Measurements from ENCODE around the gene STEEP1. TPM values are rescaled to one million over a fixed set of nuclear protein-coding genes. Genes with fewer than 3 reads are reported as not detected.

STEEP1 gene
- total and polyA plus RNA-seq, 10 of the 15 experiments (the other 5 are each of a cell fraction or from before 2014, with no cell fraction given), result 15.1 to 53.8 (median 26.0) TPM

GRCh38 chrX:119565107-119565663 lies at the start of gene STEEP1 (continued):
- 0 out of 4 replicates have a peak, but pooled peaks of 1 of the 2 experiments have one; percentile 11 for TF ChIP-seq EP300 (IDR thresholded peaks at IDR 0.05; ENCODE audit: borderline replicate concordance in 1 of 2, control insufficient read depth in 1 of 2, low read depth in 2 of 2, low read length in 2 of 2)
- TF ChIP-seq, protein P1, sequence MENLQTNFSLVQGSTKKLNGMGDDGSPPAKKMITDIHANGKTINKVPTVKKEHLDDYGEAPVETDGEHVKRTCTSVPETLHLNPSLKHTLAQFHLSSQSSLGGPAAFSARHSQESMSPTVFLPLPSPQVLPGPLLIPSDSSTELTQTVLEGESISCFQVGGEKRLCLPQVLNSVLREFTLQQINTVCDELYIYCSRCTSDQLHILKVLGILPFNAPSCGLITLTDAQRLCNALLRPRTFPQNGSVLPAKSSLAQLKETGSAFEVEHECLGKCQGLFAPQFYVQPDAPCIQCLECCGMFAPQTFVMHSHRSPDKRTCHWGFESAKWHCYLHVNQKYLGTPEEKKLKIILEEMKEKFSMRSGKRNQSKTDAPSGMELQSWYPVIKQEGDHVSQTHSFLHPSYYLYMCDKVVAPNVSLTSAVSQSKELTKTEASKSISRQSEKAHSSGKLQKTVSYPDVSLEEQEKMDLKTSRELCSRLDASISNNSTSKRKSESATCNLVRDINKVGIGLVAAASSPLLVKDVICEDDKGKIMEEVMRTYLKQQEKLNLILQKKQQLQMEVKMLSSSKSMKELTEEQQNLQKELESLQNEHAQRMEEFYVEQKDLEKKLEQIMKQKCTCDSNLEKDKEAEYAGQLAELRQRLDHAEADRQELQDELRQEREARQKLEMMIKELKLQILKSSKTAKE (IDR thresholded peaks at IDR 0.05; ENCODE audit: low read depth, poor library complexity, severe bottlenecking), result peak; percentile 63
- TF ChIP-seq, protein P2, sequence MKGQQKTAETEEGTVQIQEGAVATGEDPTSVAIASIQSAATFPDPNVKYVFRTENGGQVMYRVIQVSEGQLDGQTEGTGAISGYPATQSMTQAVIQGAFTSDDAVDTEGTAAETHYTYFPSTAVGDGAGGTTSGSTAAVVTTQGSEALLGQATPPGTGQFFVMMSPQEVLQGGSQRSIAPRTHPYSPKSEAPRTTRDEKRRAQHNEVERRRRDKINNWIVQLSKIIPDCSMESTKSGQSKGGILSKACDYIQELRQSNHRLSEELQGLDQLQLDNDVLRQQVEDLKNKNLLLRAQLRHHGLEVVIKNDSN (IDR thresholded peaks at IDR 0.05; ENCODE audit: borderline replicate concordance, extremely low read length, insufficient read depth, low read depth, low read length), result peak; percentile 77

DNA sequence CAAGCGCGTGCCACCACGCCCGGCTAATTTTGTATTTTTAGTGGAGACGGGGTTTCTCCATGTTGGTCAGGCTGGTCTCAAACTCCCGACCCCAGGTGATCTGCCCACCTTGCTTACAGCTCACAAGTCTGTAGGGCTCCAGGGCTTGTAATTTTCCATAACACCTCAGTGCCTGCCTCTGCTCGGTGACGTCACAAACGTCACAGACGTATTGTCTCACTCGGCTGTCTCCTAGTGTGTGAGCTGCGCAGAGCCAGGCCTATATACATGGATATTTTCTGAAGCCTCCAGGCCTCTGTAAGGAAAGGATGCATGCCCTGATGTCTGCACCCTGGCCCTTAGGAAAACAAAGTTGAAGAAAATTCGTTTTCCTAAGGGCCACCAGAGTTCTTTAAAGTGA lies 49.6 kb upstream of the STEEP1 start:
- H3K4me3 ChIP-seq, result no peak overlapping the region
- no peak overlapping the region for H3K27ac ChIP-seq (ENCODE audit: control insufficient read depth, insufficient read depth)
- ChIA-PET CTCF (interaction anchor here (1.5 to 4.9 kb wide), 3 partner anchors 8 to 113 kb away, joined by 4 to 56 read pairs (median 9); partner anchors contain the start of gene NKRF), SMC1A (ENCODE audit: uncharacterized antibody, unreplicated experiment) (interaction anchor here (1.5 to 1.8 kb wide), 2 partner anchors 10 to 23 kb away, joined by 6 to 7 read pairs; no protein-coding TSS in a partner anchor), RAD21 (ENCODE audit: unreplicated experiment) (interaction anchor here (0.9 kb wide), 2 partner anchors 112 to 139 kb away, joined by 3 read pairs; no protein-coding TSS in a partner anchor), POLR2A (no interaction called here)
- BruUV-seq (replicated peaks), result no TSS peak
- no peaks in the 10 kb centered on the region for H3K36me3 ChIP-seq (ENCODE audit: control insufficient read depth in 2 of 2, insufficient read depth in 2 of 2, low read length in 1 of 2)
- no peak for FAIRE-seq
- no peaks in the 10 kb centered on the region for H3K79me2 ChIP-seq (ENCODE audit: control insufficient read depth, insufficient read depth, low read length)
- 82% methylated on average over 13 of the region's 13 CpGs for WGBS (ENCODE audit: insufficient coverage, insufficient replicate concordance, low lambda C conversion rate, missing lambda C conversion rate)
- peaks cover 25% of the 10 kb centered on the region for H3K4me1 ChIP-seq (ENCODE audit: control insufficient read depth, insufficient read depth, low read length)
- H3K27me3 ChIP-seq (replicated peaks in 1 of 2; ENCODE audit: control insufficient read depth in 2 of 2, insufficient read depth in 2 of 2, low read length in 1 of 2), result no peaks in the 10 kb centered on the region
- no peak for DNase-seq (ENCODE audit: low read depth, low spot score)
- no peaks in the 10 kb centered on the region for H4K20me1 ChIP-seq (ENCODE audit: control insufficient read depth, insufficient read depth)
- H3K9ac ChIP-seq (ENCODE audit: control insufficient read depth, insufficient read depth, low read length), result no peak overlapping the region
- ATAC-seq, result no peak
- no peaks in the 10 kb centered on the region for H3K9me3 ChIP-seq (replicated peaks; ENCODE audit: control insufficient read depth, insufficient read depth, low read length)
- in situ Hi-C loops (cut with MboI), result no loop called here
- H2AFZ ChIP-seq (ENCODE audit: control insufficient read depth, low read depth, low read length), result no peak overlapping the region
- intact Hi-C loops (cut with micrococcal nuclease; ENCODE audit: unreplicated experiment), result loop anchor here (5.0 kb wide), 1 partner anchor 73 kb away; no protein-coding TSS in a partner anchor
- H3K4me2 ChIP-seq (ENCODE audit: control insufficient read depth, insufficient read depth), result no peak overlapping the region
- TF ChIP-seq EED (IDR thresholded peaks at IDR 0.05; ENCODE audit: low read depth) (no peak), MYC (IDR thresholded peaks at IDR 0.05; ENCODE audit: insufficient read depth, insufficient read length, insufficient replicate concordance, low read length, severe bottlenecking) (no peak), NFIC (IDR thresholded peaks at IDR 0.05; ENCODE audit: low read depth, low read length) (no peak), YBX1 (IDR thresholded peaks at IDR 0.05) (no peak), ZBTB4 (CRISPR knock-in tag; IDR thresholded peaks at IDR 0.05) (no peak), ZSCAN29 (IDR thresholded peaks at IDR 0.05) (no peak), SMAD1 (IDR thresholded peaks at IDR 0.05; ENCODE audit: low read depth, partially characterized antibody) (no peak)
- TF ChIP-seq, protein P3, sequence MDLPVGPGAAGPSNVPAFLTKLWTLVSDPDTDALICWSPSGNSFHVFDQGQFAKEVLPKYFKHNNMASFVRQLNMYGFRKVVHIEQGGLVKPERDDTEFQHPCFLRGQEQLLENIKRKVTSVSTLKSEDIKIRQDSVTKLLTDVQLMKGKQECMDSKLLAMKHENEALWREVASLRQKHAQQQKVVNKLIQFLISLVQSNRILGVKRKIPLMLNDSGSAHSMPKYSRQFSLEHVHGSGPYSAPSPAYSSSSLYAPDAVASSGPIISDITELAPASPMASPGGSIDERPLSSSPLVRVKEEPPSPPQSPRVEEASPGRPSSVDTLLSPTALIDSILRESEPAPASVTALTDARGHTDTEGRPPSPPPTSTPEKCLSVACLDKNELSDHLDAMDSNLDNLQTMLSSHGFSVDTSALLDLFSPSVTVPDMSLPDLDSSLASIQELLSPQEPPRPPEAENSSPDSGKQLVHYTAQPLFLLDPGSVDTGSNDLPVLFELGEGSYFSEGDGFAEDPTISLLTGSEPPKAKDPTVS (IDR thresholded peaks at IDR 0.05; ENCODE audit: low read depth, low read length), result no peak

All from GM12878 (cell line).